Omental fat pad (tissue), 4 donors: ENCODE results near the gene RIPK4. TPM values are rescaled to one million over a fixed set of nuclear protein-coding genes. Genes with fewer than 3 reads are reported as not detected.

ENCODE experiments used
- ATAC-seq: fragments of 150-250 bp; one replicate; pipeline ENCODE4 v1.9.1; 2016; ENCODE audit warnings: mild to moderate bottlenecking, moderate library complexity; ENCODE audit not compliant: low FRiP score
- DNase-seq: peaks from one replicate; pipeline ENCODE4 v3.0.0-alpha.2; 2019; ENCODE audit warnings: low spot score
- CTCF ChIP-seq, 3 donors: fragments of 450-650 bp; IDR thresholded peaks; one replicate each; pipeline ENCODE4 v1.5.1; 2016 to 2017; ENCODE audit warnings: antibody characterized with exemption in 3 of 3, mild to moderate bottlenecking in 3 of 3, moderate library complexity in 2 of 3
- total RNA-seq, 4 donors: library from RNA; depleted of rRNA; stranded (reverse); fragments of >200 nt; gene quantifications; one replicate each; pipeline ENCODE4 v1.1.0, GENCODE V29; 2016

The RIPK4 gene
- total RNA-seq, 4 donors from 2014 or later = 2.5 to 17.7 (median 4.9) TPM; not detected in 1

DNA sequence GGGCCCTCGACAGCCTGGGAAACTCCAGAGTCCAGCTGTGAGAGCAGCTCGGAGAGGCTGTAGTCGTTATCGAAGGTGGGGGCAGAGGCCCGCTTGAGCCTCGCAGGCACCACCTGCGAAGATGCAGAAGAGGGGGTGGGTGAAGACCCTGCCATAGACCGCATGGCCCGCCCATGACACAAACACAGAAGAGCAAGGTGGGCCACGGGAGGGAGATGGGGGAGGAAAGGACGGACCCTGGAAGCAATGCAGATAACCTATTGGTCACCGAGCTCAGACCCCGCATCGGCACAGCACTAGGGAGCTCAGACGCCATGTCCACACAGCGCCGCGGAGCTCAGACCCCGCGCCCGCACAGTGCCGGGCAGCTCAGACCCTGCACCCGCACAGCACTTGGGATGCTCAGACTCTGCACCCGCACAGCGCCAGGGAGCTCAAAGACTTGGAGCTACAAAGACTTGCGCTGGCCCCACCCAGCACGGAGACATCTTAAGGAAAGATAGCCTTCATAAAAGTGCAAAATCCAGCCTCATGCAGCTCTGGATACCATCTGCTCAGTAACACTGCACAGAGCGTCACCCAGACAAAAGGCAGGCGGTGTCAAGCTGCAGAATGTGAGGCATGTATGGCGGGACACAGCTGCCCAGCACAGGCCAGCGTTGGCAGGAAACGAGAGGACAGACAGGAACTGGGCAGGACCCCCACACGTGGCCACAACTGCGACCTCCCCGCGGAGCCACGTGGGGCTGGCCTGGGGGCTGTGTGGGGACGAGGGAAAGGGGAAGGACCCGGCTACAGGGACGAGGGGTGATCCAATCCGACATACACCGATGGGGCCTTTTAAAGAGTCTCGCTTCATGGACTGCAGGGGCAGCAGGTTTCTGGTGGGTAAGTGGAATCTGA lies 22.6 kb downstream of the RIPK4 start:
- DNase-seq (no peak), ATAC-seq (no peak)
- TF ChIP-seq CTCF (IDR thresholded peaks at IDR 0.05) = no peak

GRCh38 chr21:41743321-41744027 lies 23.4 kb downstream of the RIPK4 start:
- no peak for TF ChIP-seq CTCF (IDR thresholded peaks at IDR 0.05)
- ATAC-seq = no peak

GRCh38 chr21:41742073-41742875 lies 24.6 kb downstream of the RIPK4 start:
- TF ChIP-seq CTCF (IDR thresholded peaks at IDR 0.05) = no peak
- ATAC-seq (no peak), DNase-seq (no peak)

More at GRCh38 chr21:41743321-41744027, 23.4 kb downstream of the RIPK4 start:
- no peak for DNase-seq

DNA sequence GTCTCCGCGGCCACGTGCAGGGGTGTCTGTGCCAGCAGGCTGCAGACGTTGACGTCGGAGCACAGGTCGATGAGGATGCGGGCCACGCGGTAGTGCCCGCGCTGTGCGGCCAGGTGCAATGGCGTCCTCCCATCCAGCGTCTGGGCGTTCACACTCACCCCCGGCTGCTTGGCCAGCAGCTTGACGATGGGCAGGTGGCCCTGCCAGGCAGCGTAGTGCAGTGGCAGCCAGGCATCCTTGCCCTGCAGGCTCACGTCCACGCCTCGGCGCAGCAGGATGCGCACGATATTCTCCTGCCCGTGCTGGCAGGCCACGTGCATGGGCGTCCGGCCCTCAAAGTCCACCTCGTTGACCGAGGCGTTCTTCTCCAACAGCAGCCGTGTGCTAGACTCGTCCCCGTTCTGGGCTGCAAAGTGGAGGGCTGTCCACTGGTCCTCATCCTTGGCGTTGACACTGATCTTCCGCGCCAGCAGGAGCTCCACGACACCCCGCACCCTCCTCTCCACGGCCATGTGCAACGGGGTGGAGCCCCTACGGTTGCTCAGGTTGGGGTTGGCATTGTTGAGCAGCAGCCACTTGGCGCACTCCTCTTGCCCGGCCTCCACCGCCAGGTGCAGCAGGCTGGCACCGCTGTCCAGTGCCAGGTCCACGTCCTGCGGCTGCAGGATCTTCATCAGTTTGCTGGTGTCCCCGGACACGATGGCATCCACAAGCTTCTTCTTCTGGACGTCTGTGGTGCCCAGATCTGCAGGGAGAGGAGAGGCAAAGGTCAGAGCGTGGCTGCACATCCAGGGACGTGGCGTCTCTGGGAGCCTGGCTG lies 25.4 kb downstream of the RIPK4 start:
- DNase-seq (no peak), ATAC-seq (no peak)

GRCh38 chr21:41740604-41741252 lies 26.1 kb downstream of the RIPK4 start:
- no peak for TF ChIP-seq CTCF (IDR thresholded peaks at IDR 0.05)
- DNase-seq (no peak), ATAC-seq (no peak)

More for the DNA sequence above, 25.4 kb downstream of the RIPK4 start:
- TF ChIP-seq CTCF (IDR thresholded peaks at IDR 0.05) = no peak

- ATAC-seq = no peak
- no peak for TF ChIP-seq CTCF (IDR thresholded peaks at IDR 0.05)
- DNase-seq = no peak
Measured at GRCh38 chr21:41739936-41740335, 26.9 kb downstream of the RIPK4 start.
